Adrenal gland (tissue), 5 donors: ENCODE results near the gene PIGX.

Experiments used
- CTCF ChIP-seq, 6 experiments: fragments of 450-650 bp in 4 of 6; fragments of 200-600 bp in 2 of 6; sonication (generic) in 1 of 6; IDR thresholded peaks; 1 replicate in 5 of 6; 2 replicates in 1 of 6; pipeline versions ENCODE4 v1.5.1 to v1.8.0; 2016 to 2021; ENCODE audit warnings: antibody characterized with exemption in 6 of 6, mild to moderate bottlenecking in 2 of 6, moderate library complexity in 1 of 6
- POLR2A ChIP-seq, 2 donors: fragments of 450-650 bp; IDR thresholded peaks; one replicate each; pipeline ENCODE4 v1.6.1; 2017; ENCODE audit warnings: antibody characterized with exemption in 2 of 2, mild to moderate bottlenecking in 2 of 2, moderate library complexity in 1 of 2
- donor health status: DM: no; HTN: no; CAD: no.

- TF ChIP-seq CTCF (IDR thresholded peaks at IDR 0.05) (no peak), POLR2A (IDR thresholded peaks at IDR 0.05) (no peak)
Measured at GRCh38 chr3:196777836-196778235, 65.7 kb downstream of the PIGX start.
